GM10248 (cell line): ENCODE data around the gene FAT1.

Source experiments
- CTCF ChIA-PET: fragments of 300-600 bp; sonication (Branson Sonifier 250); formaldehyde crosslinking; extraction: SDS; loops from one replicate; lab custom pipeline; 2021; ENCODE audit warnings: antibody characterized with exemption; lab: Yijun Ruan, JAX
- POLR2A ChIA-PET: fragments of 350-650 bp; sonication (Branson Sonifier 250); formaldehyde crosslinking; extraction: SDS; loops from one replicate; lab custom pipeline; 2020; ENCODE audit warnings: antibody characterized with exemption; lab: Yijun Ruan, JAX
- DNase-seq: peaks from one replicate; pipeline ENCODE4 v3.0.0; 2012; ENCODE audit errors: extremely low spot score
- CTCF ChIP-seq: IDR thresholded peaks from 2 replicates; pipeline ENCODE4 v1.5.1; 2012; ENCODE audit warnings: mild to moderate bottlenecking, low read depth; ENCODE audit errors: extremely low read depth, missing control alignments, control extremely low read depth

FAT1 gene

GRCh38 chr4:186560647-186561046 is 163.0 kb downstream of the FAT1 start:
- no peak for TF ChIP-seq CTCF
- ChIA-PET CTCF (no interaction called here), POLR2A (no interaction called here)
- DNase-seq, result no peak

- POLR2A ChIA-PET, result no interaction called here
- no peak for TF ChIP-seq CTCF
- CTCF ChIA-PET, result no interaction called here
- no peak for DNase-seq
Measured at GRCh38 chr4:186557486-186557885, 166.2 kb downstream of the FAT1 start.

- CTCF ChIA-PET, result no interaction called here
- no peak for DNase-seq
- no peak for TF ChIP-seq CTCF
- POLR2A ChIA-PET, result no interaction called here
Measured at GRCh38 chr4:186557061-186557460, 166.6 kb downstream of the FAT1 start.

GRCh38 chr4:186554914-186555827 is 168.5 kb downstream of the FAT1 start, which contains the start of gene MTNR1A:
MTNR1A (minus strand) TSS chr4:186555567; CDS start chr4:186555365, 202 bp downstream.
- CTCF ChIA-PET, result interaction anchor here (1.6 kb wide), 1 partner anchor 8 kb away, joined by 6 read pairs; no protein-coding TSS in a partner anchor
- POLR2A ChIA-PET, result no interaction called here
- TF ChIP-seq CTCF, result no peak
- DNase-seq, result no peak

GRCh38 chr4:186554539-186554913 is 169.1 kb downstream of the FAT1 start:
- ChIA-PET CTCF (interaction anchor here (1.6 kb wide), 1 partner anchor 9 kb away, joined by 6 read pairs; no protein-coding TSS in a partner anchor), POLR2A (no interaction called here)
- DNase-seq, result no peak
- no peak for TF ChIP-seq CTCF

- DNase-seq, result no peak
- POLR2A ChIA-PET, result no interaction called here
- CTCF ChIA-PET, result interaction anchor here (1.6 kb wide), 1 partner anchor 10 kb away, joined by 6 read pairs; no protein-coding TSS in a partner anchor
- no peak for TF ChIP-seq CTCF
Measured at GRCh38 chr4:186553717-186554116, 169.9 kb downstream of the FAT1 start.
